ENCODE results near the gene ASAP2.

The ASAP2 gene

GRCh38 chr2:9441556-9441955, 234.9 kb downstream of the ASAP2 start:
- in situ Hi-C loops (cut with HindIII; ENCODE audit: low pct_ligation_motif_present, low pct_unique_long_range_greater_than_20kb, low sequenced_read_pairs) = no loop called here
- no peak for DNase-seq

GRCh38 chr2:9443526-9443925, 236.9 kb downstream of the ASAP2 start:
- DNase-seq = no peak
- in situ Hi-C loops (cut with HindIII; ENCODE audit: low pct_ligation_motif_present, low pct_unique_long_range_greater_than_20kb, low sequenced_read_pairs) = no loop called here

GRCh38 chr2:9445089-9445488, 238.5 kb downstream of the ASAP2 start:
- no peak for DNase-seq
- in situ Hi-C loops (cut with HindIII; ENCODE audit: low pct_ligation_motif_present, low pct_unique_long_range_greater_than_20kb, low sequenced_read_pairs) = no loop called here

- in situ Hi-C loops (cut with HindIII; ENCODE audit: low pct_ligation_motif_present, low pct_unique_long_range_greater_than_20kb, low sequenced_read_pairs) = no loop called here
- no peak for DNase-seq
Observed at GRCh38 chr2:9451231-9451630, 244.6 kb downstream of the ASAP2 start.
